GM23338 (cell line): ENCODE data around the gene RAB20. TPM values are rescaled to one million over a fixed set of nuclear protein-coding genes. Genes with fewer than 3 reads are reported as not detected.

Experiments
- ATAC-seq: fragments of 200-7000 bp; cut with Tn5 transposase; 3 replicates; pipeline ENCODE4 v1.9.1; 2020
- DNase-seq: peaks from one replicate; pipeline ENCODE4 v3.0.0-alpha.2; 2015; ENCODE audit warnings: low spot score
- H2AFZ ChIP-seq: fragments of 200-600 bp; sonication (generic); 2 replicates; pipeline ENCODE4 v1.8.0; 2016; ENCODE audit warnings: antibody characterized with exemption, mild to moderate bottlenecking, moderate library complexity
- H3F3A ChIP-seq: fragments of 200-600 bp; sonication (generic); replicated peaks from 2 replicates; pipeline ENCODE4 v1.8.0; 2017; ENCODE audit warnings: antibody characterized with exemption, mixed run types, low read depth
- H3K27ac ChIP-seq: fragments of 200-600 bp; sonication (generic); 2 replicates; pipeline ENCODE4 v1.6.1; 2016; ENCODE audit warnings: low read depth
- H3K27me3 ChIP-seq: fragments of 200-600 bp; sonication (generic); 2 replicates; pipeline ENCODE4 v1.8.0; 2016; ENCODE audit warnings: mild to moderate bottlenecking, mixed run types, moderate library complexity; ENCODE audit not compliant: insufficient read depth
- H3K36me3 ChIP-seq: fragments of 200-600 bp; sonication (generic); 2 replicates; pipeline ENCODE4 v1.8.0; 2016; ENCODE audit warnings: mild to moderate bottlenecking; ENCODE audit not compliant: insufficient read depth
- H3K4me1 ChIP-seq: fragments of 200-600 bp; sonication (generic); 2 replicates; pipeline ENCODE4 v1.8.0; 2016; ENCODE audit warnings: mild to moderate bottlenecking, moderate library complexity; ENCODE audit not compliant: insufficient read depth
- H3K4me2 ChIP-seq: fragments of 200-600 bp; sonication (generic); 2 replicates; pipeline ENCODE4 v1.7.1; 2017; ENCODE audit warnings: mixed run types
- H3K4me3 ChIP-seq: fragments of 200-600 bp; sonication (generic); 2 replicates; pipeline ENCODE4 v1.6.1; 2016; ENCODE audit warnings: mixed run types
- H3K79me2 ChIP-seq: fragments of 200-600 bp; sonication (generic); replicated peaks from 2 replicates; pipeline ENCODE4 v1.8.0; 2017; ENCODE audit warnings: mild to moderate bottlenecking; ENCODE audit not compliant: insufficient read depth
- H3K9me2 ChIP-seq: fragments of 200-600 bp; sonication (generic); 2 replicates; pipeline ENCODE4 v1.8.0; 2017; ENCODE audit not compliant: insufficient read depth
- H4K20me1 ChIP-seq: fragments of 200-600 bp; sonication (generic); replicated peaks from 2 replicates; pipeline ENCODE4 v1.8.0; 2017; ENCODE audit warnings: mild to moderate bottlenecking; ENCODE audit not compliant: insufficient read depth
- H3K27ac Mint-ChIP-seq: 2 replicates; pipeline ENCODE4 v1.8.0; 2020; ENCODE audit warnings: inconsistent platforms, mild to moderate bottlenecking, moderate library complexity, mixed read lengths
- H3K27me3 Mint-ChIP-seq: 3 replicates; pipeline ENCODE4 v1.8.0; 2022; ENCODE audit warnings: low read depth, mild to moderate bottlenecking, moderate library complexity, mixed read lengths, inconsistent platforms; ENCODE audit not compliant: insufficient read depth, poor library complexity
- H3K36me3 Mint-ChIP-seq: 3 replicates; pipeline ENCODE4 v1.8.0; 2021; ENCODE audit warnings: low read depth, mild to moderate bottlenecking, inconsistent platforms, moderate library complexity, mixed read lengths
- H3K4me1 Mint-ChIP-seq: 3 replicates; pipeline ENCODE4 v1.8.0; 2020; ENCODE audit warnings: mild to moderate bottlenecking, inconsistent platforms, mixed read lengths
- H3K4me3 Mint-ChIP-seq: 3 replicates; pipeline ENCODE4 v1.8.0; 2021; ENCODE audit warnings: moderate library complexity, mild to moderate bottlenecking, inconsistent platforms, mixed read lengths
- H3K9me3 Mint-ChIP-seq: 3 replicates; pipeline ENCODE4 v1.8.0; 2020; ENCODE audit warnings: moderate library complexity, mild to moderate bottlenecking, inconsistent platforms, mixed read lengths
- EZH2 ChIP-seq: fragments of 200-600 bp; sonication (generic); IDR thresholded peaks from one replicate; pipeline ENCODE4 v1.8.0; 2017; ENCODE audit warnings: antibody characterized with exemption, mild to moderate bottlenecking, low read depth; ENCODE audit not compliant: unreplicated experiment
- EZH2phosphoT487 ChIP-seq: fragments of 200-600 bp; sonication (generic); IDR thresholded peaks from one replicate; pipeline ENCODE4 v1.8.1; 2018; ENCODE audit warnings: antibody characterized with exemption; ENCODE audit not compliant: unreplicated experiment
- NANOG ChIP-seq: IDR thresholded peaks from 2 replicates; pipeline ENCODE4 v1.6.1; 2016; ENCODE audit warnings: antibody characterized with exemption, borderline replicate concordance
- REST ChIP-seq: IDR thresholded peaks from one replicate; pipeline ENCODE4 v1.6.1; 2018; ENCODE audit warnings: antibody characterized with exemption; ENCODE audit not compliant: unreplicated experiment
- STAT1 ChIP-seq: IDR thresholded peaks from one replicate; pipeline ENCODE4 v1.6.1; 2016; ENCODE audit warnings: antibody characterized with exemption; ENCODE audit not compliant: unreplicated experiment
- ZNF114 ChIP-seq: fragments of 250-450 bp; sonication (Bioruptor Pico); IDR thresholded peaks from 2 replicates; pipeline ENCODE4 v1.5.0; 2020; ENCODE audit warnings: mild to moderate bottlenecking, moderate library complexity
- ZNF331 ChIP-seq: fragments of 250-450 bp; sonication (Bioruptor Pico); IDR thresholded peaks from 2 replicates; pipeline ENCODE4 v1.5.0; 2020; ENCODE audit warnings: low read depth, mild to moderate bottlenecking, moderate library complexity
- polyA plus RNA-seq: library from polyadenylated mRNA; unstranded; fragments of >200 nt; fragmentation: Nextera tagmentation; extraction: Ambion mirVana; gene quantifications from 2 replicates; pipeline ENCODE4 v1.2.1, GENCODE V29; 2016
- total RNA-seq: library from RNA; depleted of rRNA; stranded (reverse); fragments of >200 nt; shearing (Covaris generic); gene quantifications from 2 replicates; pipeline ENCODE4 v1.2.3, GENCODE V29; 2014; rRNA removed
- TF ChIP-seq, protein P1 (sequence below): IDR thresholded peaks from 2 replicates; pipeline ENCODE4 v1.6.1; 2016; ENCODE audit warnings: antibody characterized with exemption

The RAB20 gene
- total and polyA plus RNA-seq, 2 experiments from 2014 or later: 12.3 to 26.6 TPM

GRCh38 chr13:110474713-110475112, 86.8 kb downstream of the RAB20 start:
- TF ChIP-seq ZNF114 (CRISPR knock-in tag) (no peak), EZH2phosphoT487 (no peak), REST (no peak), NANOG (no peak), STAT1 (no peak), ZNF331 (CRISPR knock-in tag) (no peak), EZH2 (no peak)
- TF ChIP-seq, protein P1, sequence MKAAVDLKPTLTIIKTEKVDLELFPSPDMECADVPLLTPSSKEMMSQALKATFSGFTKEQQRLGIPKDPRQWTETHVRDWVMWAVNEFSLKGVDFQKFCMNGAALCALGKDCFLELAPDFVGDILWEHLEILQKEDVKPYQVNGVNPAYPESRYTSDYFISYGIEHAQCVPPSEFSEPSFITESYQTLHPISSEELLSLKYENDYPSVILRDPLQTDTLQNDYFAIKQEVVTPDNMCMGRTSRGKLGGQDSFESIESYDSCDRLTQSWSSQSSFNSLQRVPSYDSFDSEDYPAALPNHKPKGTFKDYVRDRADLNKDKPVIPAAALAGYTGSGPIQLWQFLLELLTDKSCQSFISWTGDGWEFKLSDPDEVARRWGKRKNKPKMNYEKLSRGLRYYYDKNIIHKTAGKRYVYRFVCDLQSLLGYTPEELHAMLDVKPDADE: no peak
- Histone ChIP-seq H3K79me2 (no peaks in the 10 kb centered on the region), H3K27ac (no peak overlapping the region), H3K4me2 (no peak overlapping the region), H3F3A (0 out of 2 replicates have a peak, but pooled peaks cover 7% of the 10 kb centered on the region), H3K9me2 (no peaks in the 10 kb centered on the region), H4K20me1 (no peaks in the 10 kb centered on the region), H3K36me3 (0 out of 2 replicates have a peak, but pooled peaks cover 4% of the 10 kb centered on the region), H3K4me3 (no peak overlapping the region), H3K27me3 (no peaks in the 10 kb centered on the region), H2AFZ (no peak overlapping the region), H3K4me1 (no peaks in the 10 kb centered on the region)
- Mint-ChIP-seq H3K4me3 (no peak overlapping the region), H3K9me3 (no peaks in the 10 kb centered on the region; the same call in 2 of the 3 replicates), H3K27ac (no peak overlapping the region), H3K27me3 (peaks cover 10% of the 10 kb centered on the region), H3K4me1 (peaks cover 13% of the 10 kb centered on the region), H3K36me3 (peaks cover 48% of the 10 kb centered on the region)
- DNase-seq (no peak), ATAC-seq (no peak)

Other genes starting within 250 kb of the RAB20 start
- 16.1 and 18.5 TPM in 2 replicates for gene NAXD, start 53.8 kb upstream of the RAB20 start, total RNA-seq
- 15.3 and 16.9 TPM in 2 replicates for gene NAXD, start 53.8 kb upstream of the RAB20 start, polyA plus RNA-seq
- gene CARS2, start 144.4 kb upstream of the RAB20 start, total RNA-seq: 39.0 and 46.8 TPM in 2 replicates
- 53.5 and 58.6 TPM in 2 replicates for gene CARS2, start 144.4 kb upstream of the RAB20 start, polyA plus RNA-seq
- 34.4 and 35.8 TPM in 2 replicates for gene ING1, start 152.0 kb upstream of the RAB20 start, total RNA-seq
- 26.9 and 27.4 TPM in 2 replicates for gene ING1, start 152.0 kb upstream of the RAB20 start, polyA plus RNA-seq